Amygdala (tissue), 56 donors: ENCODE results near the gene MTHFD1.
A peak's percentile ranks its signal among the peaks of the same experiment; 100 is the strongest.

Experiments used
- DNase-seq, 56 donors: peaks; one replicate each; lab custom pipeline; 2025; lab: John Stamatoyannopoulos, UW

The MTHFD1 gene

GRCh38 chr14:64444140-64444539 lies 56.0 kb downstream of the MTHFD1 start:
- no peak for DNase-seq

GRCh38 chr14:64444984-64445845 lies 57.1 kb downstream of the MTHFD1 start:
- peak in 13 of 56 donors; percentile 4 to 51 (median 24) for DNase-seq

- no peak for DNase-seq
These were observed 59.9 kb downstream of the MTHFD1 start for GRCh38 chr14:64447876-64448670.

- no peak for DNase-seq
These were observed 62.1 kb downstream of the MTHFD1 start for GRCh38 chr14:64450255-64450654.

GRCh38 chr14:64454671-64455070 lies 66.5 kb downstream of the MTHFD1 start:
- no peak for DNase-seq

GRCh38 chr14:64459405-64460136 lies 71.4 kb downstream of the MTHFD1 start:
- no peak for DNase-seq

GRCh38 chr14:64461221-64461620 lies 73.1 kb downstream of the MTHFD1 start:
- DNase-seq, result no peak

GRCh38 chr14:64463195-64463594 lies 75.0 kb downstream of the MTHFD1 start:
- no peak for DNase-seq

- no peak for DNase-seq
These were observed 75.7 kb downstream of the MTHFD1 start for GRCh38 chr14:64463873-64464272.

- DNase-seq, result no peak
These were observed 76.5 kb downstream of the MTHFD1 start for GRCh38 chr14:64464651-64465050.

- peak in 49 of 56 donors; percentile 13 to 83 (median 53) for DNase-seq
These were observed 77.2 kb downstream of the MTHFD1 start, which contains the start of gene AKAP5 for GRCh38 chr14:64465191-64465822. Gene AKAP5 (plus strand): TSS chr14:64465499. CDS start chr14:64468395, 2,896 bp downstream.

- DNase-seq, result peak in 12 of 56 donors; percentile 5 to 45 (median 20)
These were observed 77.8 kb downstream of the MTHFD1 start for GRCh38 chr14:64465831-64466554.

- DNase-seq, result no peak
These were observed 78.9 kb downstream of the MTHFD1 start for GRCh38 chr14:64467101-64467500.

- no peak for DNase-seq
These were observed 79.4 kb downstream of the MTHFD1 start for GRCh38 chr14:64467566-64467965.

GRCh38 chr14:64468451-64468850 lies 80.3 kb downstream of the MTHFD1 start:
- DNase-seq, result no peak

GRCh38 chr14:64474041-64474440 lies 85.9 kb downstream of the MTHFD1 start:
- no peak for DNase-seq

- DNase-seq, result no peak
These were observed 86.5 kb downstream of the MTHFD1 start for GRCh38 chr14:64474698-64475097.

- no peak for DNase-seq
These were observed 87.6 kb downstream of the MTHFD1 start for GRCh38 chr14:64475585-64476273.

- no peak for DNase-seq
These were observed 88.3 kb downstream of the MTHFD1 start for GRCh38 chr14:64476438-64476837.
